A673 (cell line): Measurements from ENCODE around the gene PHTF2.

Experiments
- EZH2 ChIP-seq: fragments of 200-600 bp; sonication (generic); IDR thresholded peaks from 2 replicates; pipeline ENCODE4 v1.6.1; 2017; ENCODE audit warnings: borderline replicate concordance, low read depth, mild to moderate bottlenecking, mixed read lengths, antibody characterized with exemption, low read length; ENCODE audit not compliant: poor library complexity, severe bottlenecking
- TF ChIP-seq, protein P1 (sequence below): fragments of 300-800, 200-600 bp; sonication (generic); conservative IDR thresholded peaks from 2 replicates; pipeline ENCODE4 v1.5.1; 2017; ENCODE audit warnings: low read depth, mild to moderate bottlenecking, antibody characterized with exemption, low read length, moderate library complexity, mixed read lengths

DNA sequence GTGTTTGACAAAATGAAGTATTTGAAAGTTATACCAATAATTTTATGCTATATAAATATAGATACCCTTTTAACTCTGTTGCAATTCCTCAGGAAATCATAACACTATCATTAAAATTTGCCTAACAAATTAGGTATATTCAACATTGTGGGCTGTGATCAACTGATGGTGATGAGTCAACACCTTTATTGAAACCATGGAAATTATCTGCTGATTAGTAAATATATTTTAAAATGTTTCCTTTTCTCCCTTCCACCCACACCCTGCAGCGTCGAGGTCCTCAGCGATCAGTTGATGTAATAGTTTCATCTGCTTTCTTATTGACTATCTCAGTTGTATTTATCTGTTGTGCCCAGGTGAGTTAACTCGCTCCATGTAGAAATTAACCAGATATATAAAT, 143.9 kb downstream of the PHTF2 start:
- TF ChIP-seq, protein P1, sequence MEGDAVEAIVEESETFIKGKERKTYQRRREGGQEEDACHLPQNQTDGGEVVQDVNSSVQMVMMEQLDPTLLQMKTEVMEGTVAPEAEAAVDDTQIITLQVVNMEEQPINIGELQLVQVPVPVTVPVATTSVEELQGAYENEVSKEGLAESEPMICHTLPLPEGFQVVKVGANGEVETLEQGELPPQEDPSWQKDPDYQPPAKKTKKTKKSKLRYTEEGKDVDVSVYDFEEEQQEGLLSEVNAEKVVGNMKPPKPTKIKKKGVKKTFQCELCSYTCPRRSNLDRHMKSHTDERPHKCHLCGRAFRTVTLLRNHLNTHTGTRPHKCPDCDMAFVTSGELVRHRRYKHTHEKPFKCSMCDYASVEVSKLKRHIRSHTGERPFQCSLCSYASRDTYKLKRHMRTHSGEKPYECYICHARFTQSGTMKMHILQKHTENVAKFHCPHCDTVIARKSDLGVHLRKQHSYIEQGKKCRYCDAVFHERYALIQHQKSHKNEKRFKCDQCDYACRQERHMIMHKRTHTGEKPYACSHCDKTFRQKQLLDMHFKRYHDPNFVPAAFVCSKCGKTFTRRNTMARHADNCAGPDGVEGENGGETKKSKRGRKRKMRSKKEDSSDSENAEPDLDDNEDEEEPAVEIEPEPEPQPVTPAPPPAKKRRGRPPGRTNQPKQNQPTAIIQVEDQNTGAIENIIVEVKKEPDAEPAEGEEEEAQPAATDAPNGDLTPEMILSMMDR, result no peak
- TF ChIP-seq EZH2, result no peak
